GM23338 (cell line): Measurements from ENCODE around the gene ACSF3. TPM values are rescaled to one million over a fixed set of nuclear protein-coding genes. Genes with fewer than 3 reads are reported as not detected.

Source experiments
- ATAC-seq: fragments of 200-7000 bp; cut with Tn5 transposase; 3 replicates; pipeline ENCODE4 v1.9.1; 2020
- DNase-seq: peaks from one replicate; pipeline ENCODE4 v3.0.0-alpha.2; 2015; ENCODE audit warnings: low spot score
- H2AFZ ChIP-seq: fragments of 200-600 bp; sonication (generic); 2 replicates; pipeline ENCODE4 v1.8.0; 2016; ENCODE audit warnings: antibody characterized with exemption, mild to moderate bottlenecking, moderate library complexity
- H3F3A ChIP-seq: fragments of 200-600 bp; sonication (generic); replicated peaks from 2 replicates; pipeline ENCODE4 v1.8.0; 2017; ENCODE audit warnings: antibody characterized with exemption, mixed run types, low read depth
- H3K27ac ChIP-seq: fragments of 200-600 bp; sonication (generic); 2 replicates; pipeline ENCODE4 v1.6.1; 2016; ENCODE audit warnings: low read depth
- H3K27me3 ChIP-seq: fragments of 200-600 bp; sonication (generic); 2 replicates; pipeline ENCODE4 v1.8.0; 2016; ENCODE audit warnings: mild to moderate bottlenecking, mixed run types, moderate library complexity; ENCODE audit not compliant: insufficient read depth
- H3K36me3 ChIP-seq: fragments of 200-600 bp; sonication (generic); 2 replicates; pipeline ENCODE4 v1.8.0; 2016; ENCODE audit warnings: mild to moderate bottlenecking; ENCODE audit not compliant: insufficient read depth
- H3K4me1 ChIP-seq: fragments of 200-600 bp; sonication (generic); 2 replicates; pipeline ENCODE4 v1.8.0; 2016; ENCODE audit warnings: mild to moderate bottlenecking, moderate library complexity; ENCODE audit not compliant: insufficient read depth
- H3K4me2 ChIP-seq: fragments of 200-600 bp; sonication (generic); 2 replicates; pipeline ENCODE4 v1.7.1; 2017; ENCODE audit warnings: mixed run types
- H3K4me3 ChIP-seq: fragments of 200-600 bp; sonication (generic); 2 replicates; pipeline ENCODE4 v1.6.1; 2016; ENCODE audit warnings: mixed run types
- H3K79me2 ChIP-seq: fragments of 200-600 bp; sonication (generic); replicated peaks from 2 replicates; pipeline ENCODE4 v1.8.0; 2017; ENCODE audit warnings: mild to moderate bottlenecking; ENCODE audit not compliant: insufficient read depth
- H3K9me2 ChIP-seq: fragments of 200-600 bp; sonication (generic); 2 replicates; pipeline ENCODE4 v1.8.0; 2017; ENCODE audit not compliant: insufficient read depth
- H4K20me1 ChIP-seq: fragments of 200-600 bp; sonication (generic); replicated peaks from 2 replicates; pipeline ENCODE4 v1.8.0; 2017; ENCODE audit warnings: mild to moderate bottlenecking; ENCODE audit not compliant: insufficient read depth
- H3K27ac Mint-ChIP-seq: 2 replicates; pipeline ENCODE4 v1.8.0; 2020; ENCODE audit warnings: inconsistent platforms, mild to moderate bottlenecking, moderate library complexity, mixed read lengths
- H3K27me3 Mint-ChIP-seq: 3 replicates; pipeline ENCODE4 v1.8.0; 2022; ENCODE audit warnings: low read depth, mild to moderate bottlenecking, moderate library complexity, mixed read lengths, inconsistent platforms; ENCODE audit not compliant: insufficient read depth, poor library complexity
- H3K36me3 Mint-ChIP-seq: 3 replicates; pipeline ENCODE4 v1.8.0; 2021; ENCODE audit warnings: low read depth, mild to moderate bottlenecking, inconsistent platforms, moderate library complexity, mixed read lengths
- H3K4me1 Mint-ChIP-seq: 3 replicates; pipeline ENCODE4 v1.8.0; 2020; ENCODE audit warnings: mild to moderate bottlenecking, inconsistent platforms, mixed read lengths
- H3K4me3 Mint-ChIP-seq: 3 replicates; pipeline ENCODE4 v1.8.0; 2021; ENCODE audit warnings: moderate library complexity, mild to moderate bottlenecking, inconsistent platforms, mixed read lengths
- H3K9me3 Mint-ChIP-seq: 3 replicates; pipeline ENCODE4 v1.8.0; 2020; ENCODE audit warnings: moderate library complexity, mild to moderate bottlenecking, inconsistent platforms, mixed read lengths
- EZH2 ChIP-seq: fragments of 200-600 bp; sonication (generic); IDR thresholded peaks from one replicate; pipeline ENCODE4 v1.8.0; 2017; ENCODE audit warnings: antibody characterized with exemption, mild to moderate bottlenecking, low read depth; ENCODE audit not compliant: unreplicated experiment
- polyA plus RNA-seq: library from polyadenylated mRNA; unstranded; fragments of >200 nt; fragmentation: Nextera tagmentation; extraction: Ambion mirVana; gene quantifications from 2 replicates; pipeline ENCODE4 v1.2.1, GENCODE V29; 2016
- total RNA-seq: library from RNA; depleted of rRNA; stranded (reverse); fragments of >200 nt; shearing (Covaris generic); gene quantifications from 2 replicates; pipeline ENCODE4 v1.2.3, GENCODE V29; 2014
- TF ChIP-seq, protein P1 (sequence below): IDR thresholded peaks from one replicate; pipeline ENCODE4 v1.6.1; 2018; ENCODE audit warnings: antibody characterized with exemption; ENCODE audit not compliant: unreplicated experiment
- TF ChIP-seq, protein P2 (sequence below), 2 experiments: fragments of 200-600 bp in 1 of 2; sonication (generic) in 1 of 2; conservative IDR thresholded peaks; 2 replicates each; pipeline versions ENCODE4 v1.5.1 to v1.6.1; 2016 to 2017; ENCODE audit warnings: antibody characterized with exemption in 2 of 2, low read depth in 2 of 2, mild to moderate bottlenecking in 2 of 2, moderate library complexity in 1 of 2

ACSF3 gene
- total and polyA plus RNA-seq, 2 experiments from 2014 or later: 12.8 to 23.1 TPM

DNA sequence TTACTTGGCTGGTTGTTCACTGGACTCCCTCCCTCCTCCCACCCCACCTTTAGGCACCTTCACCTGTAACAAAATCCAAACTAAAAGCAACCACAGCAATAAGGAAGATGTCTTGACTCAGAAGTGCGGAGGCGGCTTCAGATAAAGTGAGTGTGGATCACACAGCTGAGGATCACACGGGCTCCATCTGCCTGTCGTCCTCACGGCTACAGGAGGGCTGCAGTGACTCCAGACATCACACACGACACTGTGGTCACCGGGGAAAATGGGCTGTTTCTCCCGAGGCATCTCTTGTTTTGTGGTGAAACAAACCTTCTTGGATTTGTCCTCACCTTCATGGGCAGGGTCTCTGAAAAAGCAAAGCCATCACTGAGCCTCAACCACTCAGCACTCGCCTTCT is 7.9 kb upstream of the ACSF3 start:
- no peaks in the 10 kb centered on the region for H3K27me3 ChIP-seq
- H4K20me1 ChIP-seq: no peaks in the 10 kb centered on the region
- peaks cover 3% of the 10 kb centered on the region; the same call in 1 of the 3 replicates for H3K36me3 Mint-ChIP-seq
- H3K27ac Mint-ChIP-seq: no peak overlapping the region
- no peak for DNase-seq
- no peaks in the 10 kb centered on the region for H3K4me1 ChIP-seq
- no peaks in the 10 kb centered on the region for H3K9me2 ChIP-seq
- no peaks in the 10 kb centered on the region for H3K36me3 ChIP-seq
- no peak overlapping the region for H3K4me3 ChIP-seq
- ATAC-seq: no peak
- H3K27ac ChIP-seq: no peak overlapping the region
- H3K4me2 ChIP-seq: no peak overlapping the region
- peaks cover 23% of the 10 kb centered on the region for H3K27me3 Mint-ChIP-seq
- H2AFZ ChIP-seq: no peak overlapping the region
- no peaks in the 10 kb centered on the region for H3K79me2 ChIP-seq
- peaks cover 11% of the 10 kb centered on the region; the same call in 2 of the 3 replicates for H3K4me1 Mint-ChIP-seq
- H3K9me3 Mint-ChIP-seq: peaks cover 14% of the 10 kb centered on the region; the same call in 2 of the 3 replicates
- H3F3A ChIP-seq: no peaks in the 10 kb centered on the region
- TF ChIP-seq, protein P1, sequence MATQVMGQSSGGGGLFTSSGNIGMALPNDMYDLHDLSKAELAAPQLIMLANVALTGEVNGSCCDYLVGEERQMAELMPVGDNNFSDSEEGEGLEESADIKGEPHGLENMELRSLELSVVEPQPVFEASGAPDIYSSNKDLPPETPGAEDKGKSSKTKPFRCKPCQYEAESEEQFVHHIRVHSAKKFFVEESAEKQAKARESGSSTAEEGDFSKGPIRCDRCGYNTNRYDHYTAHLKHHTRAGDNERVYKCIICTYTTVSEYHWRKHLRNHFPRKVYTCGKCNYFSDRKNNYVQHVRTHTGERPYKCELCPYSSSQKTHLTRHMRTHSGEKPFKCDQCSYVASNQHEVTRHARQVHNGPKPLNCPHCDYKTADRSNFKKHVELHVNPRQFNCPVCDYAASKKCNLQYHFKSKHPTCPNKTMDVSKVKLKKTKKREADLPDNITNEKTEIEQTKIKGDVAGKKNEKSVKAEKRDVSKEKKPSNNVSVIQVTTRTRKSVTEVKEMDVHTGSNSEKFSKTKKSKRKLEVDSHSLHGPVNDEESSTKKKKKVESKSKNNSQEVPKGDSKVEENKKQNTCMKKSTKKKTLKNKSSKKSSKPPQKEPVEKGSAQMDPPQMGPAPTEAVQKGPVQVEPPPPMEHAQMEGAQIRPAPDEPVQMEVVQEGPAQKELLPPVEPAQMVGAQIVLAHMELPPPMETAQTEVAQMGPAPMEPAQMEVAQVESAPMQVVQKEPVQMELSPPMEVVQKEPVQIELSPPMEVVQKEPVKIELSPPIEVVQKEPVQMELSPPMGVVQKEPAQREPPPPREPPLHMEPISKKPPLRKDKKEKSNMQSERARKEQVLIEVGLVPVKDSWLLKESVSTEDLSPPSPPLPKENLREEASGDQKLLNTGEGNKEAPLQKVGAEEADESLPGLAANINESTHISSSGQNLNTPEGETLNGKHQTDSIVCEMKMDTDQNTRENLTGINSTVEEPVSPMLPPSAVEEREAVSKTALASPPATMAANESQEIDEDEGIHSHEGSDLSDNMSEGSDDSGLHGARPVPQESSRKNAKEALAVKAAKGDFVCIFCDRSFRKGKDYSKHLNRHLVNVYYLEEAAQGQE: no peak
- H3K4me3 Mint-ChIP-seq: no peak overlapping the region

DNA sequence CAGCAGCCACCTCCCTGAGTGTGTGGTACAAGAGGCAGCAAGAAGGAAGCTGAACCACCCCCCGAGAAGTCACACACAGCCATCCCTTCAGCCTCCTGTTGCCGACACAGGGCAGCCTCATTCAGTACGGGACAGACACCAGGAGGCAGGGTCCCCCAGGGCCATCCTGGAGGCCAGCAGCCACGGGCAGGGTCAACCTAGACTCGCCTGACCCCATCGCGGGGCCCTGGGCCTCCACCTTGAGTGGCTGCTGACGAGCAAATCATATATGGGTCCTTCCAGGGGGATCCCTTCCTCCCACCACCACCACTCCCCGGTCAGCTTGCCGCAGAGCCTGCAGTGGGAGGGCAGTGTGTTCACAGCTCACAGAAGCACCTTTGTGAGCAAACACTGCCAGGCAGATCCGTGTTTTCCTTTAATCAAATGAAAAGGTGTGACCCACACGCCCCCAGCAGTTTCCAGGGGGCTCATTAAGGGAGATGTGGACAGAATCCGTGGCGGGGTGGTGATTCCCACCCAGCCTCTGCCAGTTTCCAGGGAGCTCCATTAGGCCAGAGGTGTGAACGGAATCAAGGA is 5.6 kb upstream of the ACSF3 start:
- no peak for TF ChIP-seq EZH2
- TF ChIP-seq, protein P1: no peak
- TF ChIP-seq, protein P2, sequence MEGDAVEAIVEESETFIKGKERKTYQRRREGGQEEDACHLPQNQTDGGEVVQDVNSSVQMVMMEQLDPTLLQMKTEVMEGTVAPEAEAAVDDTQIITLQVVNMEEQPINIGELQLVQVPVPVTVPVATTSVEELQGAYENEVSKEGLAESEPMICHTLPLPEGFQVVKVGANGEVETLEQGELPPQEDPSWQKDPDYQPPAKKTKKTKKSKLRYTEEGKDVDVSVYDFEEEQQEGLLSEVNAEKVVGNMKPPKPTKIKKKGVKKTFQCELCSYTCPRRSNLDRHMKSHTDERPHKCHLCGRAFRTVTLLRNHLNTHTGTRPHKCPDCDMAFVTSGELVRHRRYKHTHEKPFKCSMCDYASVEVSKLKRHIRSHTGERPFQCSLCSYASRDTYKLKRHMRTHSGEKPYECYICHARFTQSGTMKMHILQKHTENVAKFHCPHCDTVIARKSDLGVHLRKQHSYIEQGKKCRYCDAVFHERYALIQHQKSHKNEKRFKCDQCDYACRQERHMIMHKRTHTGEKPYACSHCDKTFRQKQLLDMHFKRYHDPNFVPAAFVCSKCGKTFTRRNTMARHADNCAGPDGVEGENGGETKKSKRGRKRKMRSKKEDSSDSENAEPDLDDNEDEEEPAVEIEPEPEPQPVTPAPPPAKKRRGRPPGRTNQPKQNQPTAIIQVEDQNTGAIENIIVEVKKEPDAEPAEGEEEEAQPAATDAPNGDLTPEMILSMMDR (conservative IDR thresholded peaks at IDR 0.05; ENCODE audit: low read depth in 2 of 2): no peak
- peaks cover 2% of the 10 kb centered on the region; the same call in 1 of the 2 replicates for H3K27me3 ChIP-seq
- H3K27ac ChIP-seq: no peak overlapping the region
- Mint-ChIP-seq H3K4me1 (peaks cover 17% of the 10 kb centered on the region), H3K4me3 (no peak overlapping the region), H3K36me3 (peaks cover 3% of the 10 kb centered on the region; the same call in 1 of the 3 replicates), H3K9me3 (peaks cover 9% of the 10 kb centered on the region; the same call in 2 of the 3 replicates), H3K27me3 (peaks cover 33% of the 10 kb centered on the region), H3K27ac (no peak overlapping the region)
- no peaks in the 10 kb centered on the region for H3K9me2 ChIP-seq
- H3K4me2 ChIP-seq: no peak overlapping the region
- DNase-seq (no peak), ATAC-seq (no peak)
- H3K79me2 ChIP-seq: no peaks in the 10 kb centered on the region
- H3K4me1 ChIP-seq: no peaks in the 10 kb centered on the region
- H4K20me1 ChIP-seq: no peaks in the 10 kb centered on the region
- H3K36me3 ChIP-seq: no peaks in the 10 kb centered on the region
- no peaks in the 10 kb centered on the region for H3F3A ChIP-seq
- H2AFZ ChIP-seq: no peak overlapping the region
- no peak overlapping the region for H3K4me3 ChIP-seq
